Right cardiac atrium (tissue), 5 donors: Measurements from ENCODE around the gene HCFC2. TPM values are rescaled to one million over a fixed set of nuclear protein-coding genes. Genes with fewer than 3 reads are reported as not detected.

ENCODE experiments used
- ATAC-seq, 2 donors: fragments of 200-7000 bp; cut with Tn5 transposase; one replicate each; pipeline versions ENCODE4 v1.8.0 to v1.9.1; 2020; ENCODE audit warnings: moderate library complexity in 2 of 2, mild to moderate bottlenecking in 1 of 2
- DNase-seq, 3 donors: peaks; one replicate each; pipeline ENCODE4 v3.0.0-alpha.2; 2020
- H3K27ac ChIP-seq: one replicate; pipeline ENCODE4 v1.5.1; 2013; ENCODE audit warnings: mild to moderate bottlenecking, low read length, control low read depth, moderate library complexity
- H3K27me3 ChIP-seq: one replicate; pipeline ENCODE4 v1.6.1; 2013; ENCODE audit not compliant: control insufficient read depth, insufficient read depth
- H3K4me1 ChIP-seq: one replicate; pipeline ENCODE4 v1.6.1; 2013; ENCODE audit warnings: low read length; ENCODE audit not compliant: control insufficient read depth, insufficient read depth
- H3K4me3 ChIP-seq: one replicate; pipeline ENCODE4 v1.5.1; 2013; ENCODE audit warnings: low read length, control low read depth
- H3K9me3 ChIP-seq: one replicate; pipeline ENCODE4 v1.6.1; 2013; ENCODE audit warnings: low read length; ENCODE audit not compliant: control insufficient read depth
- WGBS: extraction: QIAGEN DNeasy Blood & Tissue Kit; methylation state at CpG from one replicate; pipeline ENCODE4 v1.1.7; 2013; 5-methylcytosine and 5-hydroxymethylcytosine counted together
- intact Hi-C, 4 donors: fragments of 100-400 bp; cut with DNase I; formaldehyde crosslinking; loops; one replicate each; pipeline versions ENCODE4 v1.11.0 to v1.14.0; 2022 to 2023
- polyA plus RNA-seq: library from polyadenylated mRNA; stranded (reverse); fragments of 200-250 nt; gene quantifications from one replicate; pipeline ENCODE4 v1.2.3, GENCODE V29; 2013
- total RNA-seq, 4 donors: library from RNA; stranded (reverse); fragmentation: NEBNext Ultra II Directional; extraction: Animal tissue kit (Norgen Biotek cat#: 25700); gene quantifications; one replicate each; pipeline ENCODE4 v1.2.1, GENCODE V29; 2021
- donor health status: healthy with polysubstance abuse.
- donor health status: DM: no; HTN: yes; CAD: no.
- donor health status: DM: no; HTN: no; CAD: no.
- donor health status: DM: no; HTN: yes; CAD: no; lungs with severe emphysema.
- donor health status: DM: yes; HTN: yes; CAD: no.

The HCFC2 gene
- total and polyA plus RNA-seq, 5 donors: 4.1 to 11.0 (median 10.4) TPM

- H3K27ac ChIP-seq: no peak overlapping the region
- peaks cover 5% of the 10 kb centered on the region for H3K4me1 ChIP-seq
- no peaks in the 10 kb centered on the region for H3K27me3 ChIP-seq
- no peak for ATAC-seq
- H3K9me3 ChIP-seq: no peaks in the 10 kb centered on the region
- no peak overlapping the region for H3K4me3 ChIP-seq
- intact Hi-C loops: no loop called here
- WGBS: 83% methylated on average over 1 of the region's 1 CpG
- DNase-seq: no peak
Observed at GRCh38 chr12:104042580-104042979, 21.8 kb upstream of the HCFC2 start.

GRCh38 chr12:104044158-104044557 lies 20.2 kb upstream of the HCFC2 start:
- no peaks in the 10 kb centered on the region for H3K9me3 ChIP-seq
- no peak overlapping the region for H3K27ac ChIP-seq
- WGBS: 88% methylated on average over 3 of the region's 3 CpGs
- ATAC-seq (no peak), DNase-seq (no peak)
- H3K4me3 ChIP-seq: no peak overlapping the region
- H3K4me1 ChIP-seq: peaks cover 5% of the 10 kb centered on the region
- intact Hi-C loops: no loop called here
- no peaks in the 10 kb centered on the region for H3K27me3 ChIP-seq

- H3K27ac ChIP-seq: no peak overlapping the region
- intact Hi-C loops: no loop called here
- H3K27me3 ChIP-seq: no peaks in the 10 kb centered on the region
- no peak for ATAC-seq
- WGBS: 80% methylated on average over 4 of the region's 4 CpGs
- H3K9me3 ChIP-seq: no peaks in the 10 kb centered on the region
- no peak for DNase-seq
- no peak overlapping the region for H3K4me3 ChIP-seq
- H3K4me1 ChIP-seq: peaks cover 5% of the 10 kb centered on the region
Observed at GRCh38 chr12:104046306-104046705, 18.0 kb upstream of the HCFC2 start.

GRCh38 chr12:104048162-104048561 lies 16.2 kb upstream of the HCFC2 start:
- intact Hi-C loops: no loop called here
- no peak overlapping the region for H3K4me3 ChIP-seq
- no peaks in the 10 kb centered on the region for H3K27me3 ChIP-seq
- no peaks in the 10 kb centered on the region for H3K9me3 ChIP-seq
- DNase-seq (no peak), ATAC-seq (no peak)
- 70% methylated on average over 5 of the region's 5 CpGs for WGBS
- no peak overlapping the region for H3K27ac ChIP-seq
- H3K4me1 ChIP-seq: peaks cover 5% of the 10 kb centered on the region

- Histone ChIP-seq H3K27ac (no peak overlapping the region), H3K4me3 (peak overlapping the region; percentile 68), H3K27me3 (no peaks in the 10 kb centered on the region), H3K9me3 (no peaks in the 10 kb centered on the region), H3K4me1 (peaks cover 5% of the 10 kb centered on the region)
- 64% methylated on average over 3 of the region's 3 CpGs for WGBS
- no peak for ATAC-seq
- intact Hi-C loops: no loop called here
- DNase-seq: no peak
Observed at GRCh38 chr12:104048811-104049210, 15.5 kb upstream of the HCFC2 start.

GRCh38 chr12:104049278-104049902 lies 14.9 kb upstream of the HCFC2 start:
- intact Hi-C loops: no loop called here
- Histone ChIP-seq H3K4me1 (peaks cover 5% of the 10 kb centered on the region), H3K4me3 (peak overlapping the region; percentile 68), H3K27ac (no peak overlapping the region), H3K9me3 (no peaks in the 10 kb centered on the region), H3K27me3 (no peaks in the 10 kb centered on the region)
- peak in 1 of 2 donors; percentile 30 for ATAC-seq
- 35% methylated on average over 9 of the region's 9 CpGs for WGBS
- DNase-seq: no peak

GRCh38 chr12:104049903-104050356 lies 14.4 kb upstream of the HCFC2 start, which contains the start of gene GLT8D2:
Gene GLT8D2 (minus strand): TSS chr12:104050187. CDS start chr12:104019648, 30,539 bp downstream.
- peak; percentile 54 to 84 (median 79) for DNase-seq
- H3K27me3 ChIP-seq: no peaks in the 10 kb centered on the region
- peaks cover 5% of the 10 kb centered on the region for H3K4me1 ChIP-seq
- peak within 1 kb of the TSS; percentile 68 for H3K4me3 ChIP-seq
- peak; percentile 84 to 86 for ATAC-seq
- WGBS: 4% methylated on average over 24 of the region's 24 CpGs
- intact Hi-C loops: no loop called here
- H3K9me3 ChIP-seq: no peaks in the 10 kb centered on the region
- H3K27ac ChIP-seq: no peak within 1 kb of the TSS

- Histone ChIP-seq H3K4me3 (peak overlapping the region; percentile 68), H3K27ac (no peak overlapping the region), H3K9me3 (no peaks in the 10 kb centered on the region), H3K4me1 (peaks cover under 1% of the 10 kb centered on the region), H3K27me3 (no peaks in the 10 kb centered on the region)
- DNase-seq: no peak
- 24% methylated on average over 3 of the region's 3 CpGs for WGBS
- intact Hi-C loops: no loop called here
- peak in 1 of 2 donors; percentile 27 for ATAC-seq
Observed at GRCh38 chr12:104050436-104050835, 13.9 kb upstream of the HCFC2 start.

- H3K4me1 ChIP-seq: no peaks in the 10 kb centered on the region
- DNase-seq (no peak), ATAC-seq (no peak)
- no peaks in the 10 kb centered on the region for H3K9me3 ChIP-seq
- no peak overlapping the region for H3K4me3 ChIP-seq
- WGBS: 77% methylated on average over 4 of the region's 4 CpGs
- intact Hi-C loops: no loop called here
- no peaks in the 10 kb centered on the region for H3K27me3 ChIP-seq
- H3K27ac ChIP-seq: no peak overlapping the region
Observed at GRCh38 chr12:104054681-104055346, 9.5 kb upstream of the HCFC2 start.

GRCh38 chr12:104055686-104056388 lies 8.5 kb upstream of the HCFC2 start:
- 14% methylated on average over 5 of the region's 5 CpGs for WGBS
- H3K27me3 ChIP-seq: no peaks in the 10 kb centered on the region
- intact Hi-C loops: no loop called here
- H3K9me3 ChIP-seq: no peaks in the 10 kb centered on the region
- H3K27ac ChIP-seq: peak overlapping the region; percentile 11
- peak; percentile 72 to 88 (median 87) for DNase-seq
- peak; percentile 93 to 97 for ATAC-seq
- H3K4me1 ChIP-seq: no peaks in the 10 kb centered on the region
- H3K4me3 ChIP-seq: no peak overlapping the region

- ATAC-seq (peak in 1 of 2 donors; percentile 18), DNase-seq (no peak)
- intact Hi-C loops: no loop called here
- Histone ChIP-seq H3K27ac (no peak overlapping the region), H3K9me3 (no peaks in the 10 kb centered on the region), H3K27me3 (no peaks in the 10 kb centered on the region), H3K4me1 (no peaks in the 10 kb centered on the region), H3K4me3 (no peak overlapping the region)
- WGBS: 52% methylated on average over 4 of the region's 4 CpGs
Observed at GRCh38 chr12:104056419-104056972, 7.8 kb upstream of the HCFC2 start.
